Karpas-422 (cell line): Measurements from ENCODE around the gene MYO18B. TPM values are rescaled to one million over a fixed set of nuclear protein-coding genes. Genes with fewer than 3 reads are reported as not detected.

Source experiments
- DNase-seq: peaks from one replicate; pipeline ENCODE4 v3.0.0-alpha.2; 2015
- H2AFZ ChIP-seq: fragments of 200-600 bp; sonication (generic); 2 replicates; pipeline ENCODE4 v1.6.1; 2014; ENCODE audit warnings: antibody characterized with exemption, low read length, mixed read lengths
- H3K27ac ChIP-seq: fragments of 200-600 bp; sonication (generic); 2 replicates; pipeline ENCODE4 v1.5.1; 2014; ENCODE audit warnings: mild to moderate bottlenecking, low read length, moderate library complexity
- H3K27me3 ChIP-seq: fragments of 200-600 bp; sonication (generic); 2 replicates; pipeline ENCODE4 v1.6.1; 2014; ENCODE audit warnings: low read length, mixed read lengths
- H3K36me3 ChIP-seq: fragments of 200-600 bp; sonication (generic); 2 replicates; pipeline ENCODE4 v1.6.1; 2014; ENCODE audit warnings: low read length, mixed read lengths; ENCODE audit not compliant: insufficient read depth
- H3K4me1 ChIP-seq: fragments of 200-600 bp; sonication (generic); 2 replicates; pipeline ENCODE4 v1.6.1; 2014; ENCODE audit warnings: mild to moderate bottlenecking, low read length, mixed read lengths
- H3K4me2 ChIP-seq: fragments of 200-600 bp; sonication (generic); 2 replicates; pipeline ENCODE4 v1.6.1; 2014; ENCODE audit warnings: low read length, low read depth, mild to moderate bottlenecking; ENCODE audit not compliant: poor library complexity, severe bottlenecking
- H3K4me3 ChIP-seq: fragments of 200-600 bp; sonication (generic); 2 replicates; pipeline ENCODE4 v1.5.1; 2014; ENCODE audit warnings: mild to moderate bottlenecking, antibody characterized with exemption, low read length, mixed read lengths
- H3K79me2 ChIP-seq: fragments of 200-600 bp; sonication (generic); 2 replicates; pipeline ENCODE4 v1.6.1; 2014; ENCODE audit warnings: mild to moderate bottlenecking, low read length, mixed read lengths
- H3K9ac ChIP-seq: fragments of 200-600 bp; sonication (generic); 2 replicates; pipeline ENCODE4 v1.6.0; 2014; ENCODE audit warnings: low read length
- H3K9me2 ChIP-seq: fragments of 200-600 bp; sonication (generic), shearing (Covaris generic); replicated peaks from 2 replicates; pipeline ENCODE4 v1.6.0; 2014; ENCODE audit warnings: mild to moderate bottlenecking, low read length, moderate library complexity; ENCODE audit not compliant: insufficient read depth
- H3K9me3 ChIP-seq: fragments of 300-700, 200-600 bp; sonication (generic); 2 replicates; pipeline ENCODE4 v1.6.1; 2014; ENCODE audit warnings: low read length, mixed read lengths
- H4K20me1 ChIP-seq: fragments of 200-600 bp; sonication (generic); 2 replicates; pipeline ENCODE4 v1.6.1; 2014; ENCODE audit warnings: mild to moderate bottlenecking, antibody characterized with exemption, low read length, low read depth; ENCODE audit not compliant: insufficient read depth
- total RNA-seq: library from RNA; depleted of rRNA; stranded (reverse); fragments of >200 nt; shearing (Covaris generic); gene quantifications from 2 replicates; pipeline ENCODE4 v1.2.3, GENCODE V29; 2014; ENCODE audit warnings: low replicate concordance

The MYO18B gene
- total RNA-seq, 1 experiment from 2014 or later, result not detected

GRCh38 chr22:25895678-25896077 is 153.7 kb downstream of the MYO18B start:
- DNase-seq, result no peak
- Histone ChIP-seq H4K20me1 (no peaks in the 10 kb centered on the region), H2AFZ (no peak overlapping the region), H3K4me2 (no peak overlapping the region), H3K79me2 (no peaks in the 10 kb centered on the region), H3K9me2 (no peaks in the 10 kb centered on the region), H3K36me3 (no peaks in the 10 kb centered on the region), H3K4me1 (peaks cover 42% of the 10 kb centered on the region), H3K9ac (no peak overlapping the region), H3K27me3 (no peaks in the 10 kb centered on the region), H3K4me3 (no peak overlapping the region), H3K27ac (no peak overlapping the region), H3K9me3 (no peaks in the 10 kb centered on the region)

GRCh38 chr22:25896098-25896497 is 154.1 kb downstream of the MYO18B start:
- no peak overlapping the region for H2AFZ ChIP-seq
- H3K36me3 ChIP-seq, result no peaks in the 10 kb centered on the region
- no peak overlapping the region for H3K4me3 ChIP-seq
- peak; percentile 76 for DNase-seq
- no peak overlapping the region for H3K4me2 ChIP-seq
- no peak overlapping the region for H3K27ac ChIP-seq
- no peaks in the 10 kb centered on the region for H3K9me2 ChIP-seq
- no peaks in the 10 kb centered on the region for H3K27me3 ChIP-seq
- H3K4me1 ChIP-seq, result peaks cover 43% of the 10 kb centered on the region
- H3K9ac ChIP-seq, result no peak overlapping the region
- H3K9me3 ChIP-seq, result no peaks in the 10 kb centered on the region
- no peaks in the 10 kb centered on the region for H4K20me1 ChIP-seq
- H3K79me2 ChIP-seq, result no peaks in the 10 kb centered on the region

DNA sequence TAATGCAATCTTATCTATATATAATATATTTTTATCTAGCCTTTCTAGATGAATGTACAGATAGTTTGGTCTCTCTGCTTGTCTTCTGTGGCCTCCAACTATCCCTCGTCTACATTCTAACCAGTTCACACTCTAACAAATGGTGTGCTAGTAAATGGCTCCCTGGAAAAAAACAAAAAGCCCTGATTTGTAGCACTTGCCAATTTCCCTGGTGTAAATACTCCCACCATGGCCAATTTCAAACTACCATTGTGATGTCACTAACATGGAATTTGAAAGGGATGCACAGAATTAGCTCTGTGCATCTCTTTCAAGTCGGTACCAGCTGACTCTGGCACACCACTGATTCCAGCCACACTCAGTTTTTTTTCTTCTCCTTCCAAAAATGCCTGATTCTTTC is 154.6 kb downstream of the MYO18B start:
- Histone ChIP-seq H3K9me2 (no peaks in the 10 kb centered on the region), H3K4me2 (no peak overlapping the region), H3K36me3 (no peaks in the 10 kb centered on the region), H2AFZ (no peak overlapping the region), H3K9ac (no peak overlapping the region), H3K27ac (no peak overlapping the region), H4K20me1 (no peaks in the 10 kb centered on the region), H3K79me2 (no peaks in the 10 kb centered on the region), H3K9me3 (no peaks in the 10 kb centered on the region), H3K4me3 (no peak overlapping the region), H3K27me3 (no peaks in the 10 kb centered on the region), H3K4me1 (peaks cover 43% of the 10 kb centered on the region)
- no peak for DNase-seq

DNA sequence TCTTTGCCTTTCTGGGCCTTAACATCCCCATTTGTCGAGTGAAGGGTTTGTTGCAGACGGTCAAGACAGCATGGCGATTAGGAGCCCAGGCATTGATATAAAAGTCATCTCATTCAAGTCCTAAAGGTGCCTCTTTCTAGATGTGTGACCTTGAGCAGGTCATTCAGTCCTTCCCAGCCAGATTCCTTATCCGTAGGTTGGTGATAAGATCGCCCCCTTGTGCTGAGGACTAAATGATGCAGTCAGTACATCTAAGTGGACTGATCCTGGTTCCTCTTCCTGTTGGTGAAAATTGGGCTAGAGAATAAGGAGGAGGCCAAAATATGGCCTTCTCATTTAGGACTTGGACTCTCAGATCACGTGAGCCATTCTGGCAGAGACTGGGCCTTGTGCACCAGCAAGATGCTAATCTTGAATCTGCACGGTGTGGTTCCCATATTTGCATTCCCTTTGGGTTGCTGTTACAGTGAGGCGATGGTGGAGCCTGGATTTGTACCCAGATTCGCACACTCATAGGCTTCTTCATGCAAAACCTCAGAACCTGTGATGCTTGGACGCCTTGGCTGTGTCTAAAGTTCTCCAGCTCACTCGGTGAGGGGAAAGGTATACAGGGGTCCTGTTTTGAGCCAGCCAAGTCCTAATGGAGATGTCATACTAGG is 156.8 kb downstream of the MYO18B start:
- DNase-seq, result peak; percentile 88
- Histone ChIP-seq H3K4me2 (peak overlapping the region; percentile 52), H3K4me3 (no peak overlapping the region), H3K79me2 (no peaks in the 10 kb centered on the region), H3K9me2 (no peaks in the 10 kb centered on the region), H3K4me1 (peaks cover 43% of the 10 kb centered on the region), H3K36me3 (no peaks in the 10 kb centered on the region), H3K27ac (no peak overlapping the region), H3K27me3 (no peaks in the 10 kb centered on the region), H4K20me1 (no peaks in the 10 kb centered on the region), H3K9me3 (no peaks in the 10 kb centered on the region), H2AFZ (no peak overlapping the region), H3K9ac (no peak overlapping the region)

- H3K27me3 ChIP-seq, result no peaks in the 10 kb centered on the region
- H3K4me1 ChIP-seq, result peaks cover 43% of the 10 kb centered on the region
- H3K9ac ChIP-seq, result no peak overlapping the region
- H3K79me2 ChIP-seq, result no peaks in the 10 kb centered on the region
- H3K4me2 ChIP-seq, result peak overlapping the region; percentile 52
- H3K36me3 ChIP-seq, result no peaks in the 10 kb centered on the region
- H3K9me2 ChIP-seq, result no peaks in the 10 kb centered on the region
- no peaks in the 10 kb centered on the region for H3K9me3 ChIP-seq
- H4K20me1 ChIP-seq, result no peaks in the 10 kb centered on the region
- DNase-seq, result no peak
- H3K4me3 ChIP-seq, result no peak overlapping the region
- no peak overlapping the region for H3K27ac ChIP-seq
- H2AFZ ChIP-seq, result no peak overlapping the region
These were observed 157.6 kb downstream of the MYO18B start for GRCh38 chr22:25899566-25899965.

DNA sequence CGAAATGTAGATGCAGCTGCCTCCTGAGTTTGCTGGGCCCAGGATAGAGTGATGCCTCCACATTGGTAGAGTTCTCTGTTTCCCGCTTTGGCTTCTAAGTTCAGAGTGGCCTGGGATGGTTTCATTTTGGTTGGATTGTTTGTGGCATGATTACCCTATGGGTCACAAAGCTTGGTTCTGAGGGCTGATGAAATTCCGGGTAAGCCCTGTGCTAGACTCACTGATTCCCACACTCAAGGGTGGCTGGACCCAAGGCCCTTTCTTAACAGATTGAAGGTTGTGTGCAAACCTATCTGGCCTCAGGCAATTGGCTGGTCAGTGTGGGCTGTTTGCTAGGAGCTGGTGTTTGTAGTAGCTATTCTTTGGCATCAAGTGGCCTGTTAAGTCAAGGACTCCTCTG is 158.4 kb downstream of the MYO18B start:
- Histone ChIP-seq H3K9me2 (no peaks in the 10 kb centered on the region), H3K9me3 (no peaks in the 10 kb centered on the region), H3K79me2 (no peaks in the 10 kb centered on the region), H3K27me3 (no peaks in the 10 kb centered on the region), H3K4me1 (peaks cover 43% of the 10 kb centered on the region), H3K4me2 (no peak overlapping the region), H2AFZ (no peak overlapping the region), H4K20me1 (no peaks in the 10 kb centered on the region), H3K9ac (no peak overlapping the region), H3K36me3 (no peaks in the 10 kb centered on the region), H3K4me3 (no peak overlapping the region), H3K27ac (no peak overlapping the region)
- no peak for DNase-seq

DNA sequence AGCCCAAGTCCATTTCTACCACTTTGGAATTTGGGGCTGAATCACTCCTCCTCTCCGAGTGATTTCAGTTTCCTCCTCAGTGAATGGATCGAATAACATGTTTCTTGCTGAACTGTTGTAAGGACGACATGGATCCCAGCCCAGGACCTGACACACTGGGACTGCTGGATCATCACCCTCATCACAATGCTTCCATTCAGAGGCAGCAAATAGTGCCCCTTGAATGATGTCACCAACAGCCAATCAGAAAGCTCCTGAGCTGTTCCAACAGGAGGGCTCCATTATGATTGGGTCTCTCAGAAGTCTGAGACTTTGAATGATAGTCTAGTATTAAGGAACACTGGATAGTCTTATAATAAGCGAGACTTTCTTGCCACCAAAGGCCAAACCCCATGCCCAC is 158.9 kb downstream of the MYO18B start:
- H3K79me2 ChIP-seq, result no peaks in the 10 kb centered on the region
- H2AFZ ChIP-seq, result no peak overlapping the region
- no peak overlapping the region for H3K27ac ChIP-seq
- H4K20me1 ChIP-seq, result no peaks in the 10 kb centered on the region
- no peaks in the 10 kb centered on the region for H3K27me3 ChIP-seq
- no peaks in the 10 kb centered on the region for H3K36me3 ChIP-seq
- H3K9ac ChIP-seq, result no peak overlapping the region
- H3K9me2 ChIP-seq, result no peaks in the 10 kb centered on the region
- peaks cover 43% of the 10 kb centered on the region for H3K4me1 ChIP-seq
- H3K4me2 ChIP-seq, result no peak overlapping the region
- no peaks in the 10 kb centered on the region for H3K9me3 ChIP-seq
- DNase-seq, result peak; percentile 72
- H3K4me3 ChIP-seq, result no peak overlapping the region

GRCh38 chr22:25902402-25902801 is 160.4 kb downstream of the MYO18B start:
- no peaks in the 10 kb centered on the region for H3K9me2 ChIP-seq
- H4K20me1 ChIP-seq, result no peaks in the 10 kb centered on the region
- no peak overlapping the region for H3K9ac ChIP-seq
- no peaks in the 10 kb centered on the region for H3K79me2 ChIP-seq
- H3K27me3 ChIP-seq, result 0 out of 2 replicates have a peak, but pooled peaks cover 4% of the 10 kb centered on the region
- no peak for DNase-seq
- H3K4me3 ChIP-seq, result no peak overlapping the region
- H3K36me3 ChIP-seq, result no peaks in the 10 kb centered on the region; the same call in 1 of the 2 replicates
- no peak overlapping the region for H3K4me2 ChIP-seq
- H3K9me3 ChIP-seq, result peaks cover 11% of the 10 kb centered on the region
- H2AFZ ChIP-seq, result no peak overlapping the region
- H3K27ac ChIP-seq, result no peak overlapping the region
- H3K4me1 ChIP-seq, result peaks cover 34% of the 10 kb centered on the region
